Neural cell (in vitro differentiated cells): ENCODE measurements around the gene ST6GAL1. TPM values are rescaled to one million over a fixed set of nuclear protein-coding genes. Genes with fewer than 3 reads are reported as not detected.

Source experiments
- H2AFZ ChIP-seq: fragments of 200-600, 300-800 bp; sonication (generic), shearing (Covaris generic); 2 replicates; pipeline ENCODE4 v1.6.0; 2014; ENCODE audit warnings: low read depth, mild to moderate bottlenecking, antibody characterized with exemption, low read length, moderate library complexity
- H3F3A ChIP-seq: fragments of 200-600 bp; shearing (Covaris generic); 2 replicates; pipeline ENCODE4 v1.6.1; 2016; ENCODE audit warnings: mild to moderate bottlenecking, moderate library complexity, mixed read lengths, antibody characterized with exemption, low read length; ENCODE audit not compliant: insufficient read depth, poor library complexity, severe bottlenecking
- H3K27ac ChIP-seq: fragments of 200-600, 300-800 bp; sonication (generic), shearing (Covaris generic); 2 replicates; pipeline ENCODE4 v1.5.1; 2014; ENCODE audit warnings: mild to moderate bottlenecking, low read length, moderate library complexity
- H3K27me3 ChIP-seq: fragments of 300-800, 200-600 bp; sonication (generic), shearing (Covaris generic); 2 replicates; pipeline ENCODE4 v1.6.0; 2014; ENCODE audit warnings: mild to moderate bottlenecking, low read depth, low read length, moderate library complexity; ENCODE audit not compliant: insufficient read depth
- H3K36me3 ChIP-seq: fragments of 300-800, 200-600 bp; sonication (generic), shearing (Covaris generic); 2 replicates; pipeline ENCODE4 v1.5.1; 2014; ENCODE audit warnings: mild to moderate bottlenecking, antibody characterized with exemption, low read length, moderate library complexity; ENCODE audit not compliant: insufficient read depth
- H3K4me2 ChIP-seq: fragments of 300-800, 200-600 bp; sonication (generic), shearing (Covaris generic); 2 replicates; pipeline ENCODE4 v1.6.0; 2014; ENCODE audit warnings: mild to moderate bottlenecking, low read length
- H3K4me3 ChIP-seq: fragments of 300-800, 200-600 bp; sonication (generic), shearing (Covaris generic); 2 replicates; pipeline ENCODE4 v1.5.1; 2014; ENCODE audit warnings: mild to moderate bottlenecking, low read length, moderate library complexity
- H3K79me2 ChIP-seq: fragments of 200-600 bp; shearing (Covaris generic); replicated peaks from 2 replicates; pipeline ENCODE4 v1.6.0; 2014; ENCODE audit warnings: mild to moderate bottlenecking, low read length, moderate library complexity; ENCODE audit not compliant: insufficient read depth
- H3K9ac ChIP-seq: fragments of 300-800, 200-600 bp; sonication (generic), shearing (Covaris generic); 2 replicates; pipeline ENCODE4 v1.6.1; 2016; ENCODE audit warnings: mild to moderate bottlenecking, low read length, mixed read lengths
- H3K9me2 ChIP-seq: fragments of 200-600 bp; shearing (Covaris generic); 2 replicates; pipeline ENCODE4 v1.6.1; 2016; ENCODE audit warnings: mild to moderate bottlenecking, low read length, mixed read lengths; ENCODE audit not compliant: insufficient read depth
- H3K9me3 ChIP-seq: fragments of 200-600, 300-800 bp; sonication (generic), shearing (Covaris generic); 2 replicates; pipeline ENCODE4 v1.6.1; 2016; ENCODE audit warnings: mild to moderate bottlenecking, mixed run types, low read length, moderate library complexity, mixed read lengths
- H4K20me1 ChIP-seq: fragments of 200-600 bp; shearing (Covaris generic); 2 replicates; pipeline ENCODE4 v1.6.1; 2016; ENCODE audit warnings: mild to moderate bottlenecking, mixed run types; ENCODE audit not compliant: insufficient read depth
- CTCF ChIP-seq: fragments of 450-650 bp; IDR thresholded peaks from 2 replicates; pipeline ENCODE4 v1.5.1; 2014; ENCODE audit warnings: antibody characterized with exemption, mild to moderate bottlenecking, moderate library complexity; ENCODE audit not compliant: poor library complexity, severe bottlenecking
- EP300 ChIP-seq: fragments of 450-650 bp; conservative IDR thresholded peaks from 2 replicates; pipeline ENCODE4 v1.6.1; 2014; ENCODE audit warnings: antibody characterized with exemption, mild to moderate bottlenecking, moderate library complexity; ENCODE audit not compliant: poor library complexity, severe bottlenecking
- EZH2 ChIP-seq: fragments of 200-600, 300-800 bp; shearing (Covaris generic), sonication (generic); IDR thresholded peaks from 2 replicates; pipeline ENCODE4 v1.6.1; 2014; ENCODE audit warnings: antibody characterized with exemption, low read length, borderline replicate concordance, mild to moderate bottlenecking; ENCODE audit not compliant: insufficient read depth, poor library complexity, severe bottlenecking
- MXI1 ChIP-seq: fragments of 450-650 bp; conservative IDR thresholded peaks from 2 replicates; pipeline ENCODE4 v1.6.1; 2014; ENCODE audit warnings: antibody characterized with exemption, mild to moderate bottlenecking; ENCODE audit not compliant: poor library complexity, severe bottlenecking
- POLR2AphosphoS5 ChIP-seq: IDR thresholded peaks from 2 replicates; pipeline ENCODE4 v1.6.1; 2012
- RAD21 ChIP-seq: fragments of 450-650 bp; conservative IDR thresholded peaks from 2 replicates; pipeline ENCODE4 v1.6.1; 2014; ENCODE audit warnings: antibody characterized with exemption, mild to moderate bottlenecking, moderate library complexity
- SMC3 ChIP-seq: fragments of 450-650 bp; conservative IDR thresholded peaks from 2 replicates; pipeline ENCODE4 v1.6.1; 2014; ENCODE audit warnings: antibody characterized with exemption, mild to moderate bottlenecking, moderate library complexity; ENCODE audit not compliant: poor library complexity
- TAF1 ChIP-seq: IDR thresholded peaks from 2 replicates; pipeline ENCODE4 v1.6.1; 2012; ENCODE audit warnings: low read depth
- polyA plus RNA-seq: library from polyadenylated mRNA; depleted of rRNA; stranded (reverse); fragments of >200 nt; gene quantifications from 2 replicates; pipeline ENCODE4 v1.2.3, GENCODE V29; 2014
- TF ChIP-seq, protein P1 (sequence below): IDR thresholded peaks from 2 replicates; pipeline ENCODE4 v1.6.1; 2012; ENCODE audit warnings: borderline replicate concordance

Gene ST6GAL1
- polyA plus RNA-seq, 1 donor from 2014 or later = 17.6 TPM

GRCh38 chr3:186955898-186956696, 25.8 kb downstream of the ST6GAL1 start:
- no peak overlapping the region for H3K27ac ChIP-seq
- TF ChIP-seq POLR2AphosphoS5 (no peak), EP300 (no peak), RAD21 (no peak), CTCF (no peak), SMC3 (no peak)
- H3K9me2 ChIP-seq = no peaks in the 10 kb centered on the region
- H3K9me3 ChIP-seq = no peaks in the 10 kb centered on the region
- H3K79me2 ChIP-seq = peaks cover 2% of the 10 kb centered on the region
- no peaks in the 10 kb centered on the region for H4K20me1 ChIP-seq
- H3K36me3 ChIP-seq = no peaks in the 10 kb centered on the region
- H3K9ac ChIP-seq = no peak overlapping the region
- no peak overlapping the region for H3K4me3 ChIP-seq
- no peak overlapping the region for H2AFZ ChIP-seq
- H3K27me3 ChIP-seq = no peaks in the 10 kb centered on the region
- H3K4me2 ChIP-seq = no peak overlapping the region
- H3F3A ChIP-seq = no peaks in the 10 kb centered on the region

- TF ChIP-seq RAD21 = no peak
- no peak for TF ChIP-seq EZH2
- no peak for TF ChIP-seq TAF1
- TF ChIP-seq CTCF = no peak
- no peak for TF ChIP-seq POLR2AphosphoS5
- TF ChIP-seq, protein P1, sequence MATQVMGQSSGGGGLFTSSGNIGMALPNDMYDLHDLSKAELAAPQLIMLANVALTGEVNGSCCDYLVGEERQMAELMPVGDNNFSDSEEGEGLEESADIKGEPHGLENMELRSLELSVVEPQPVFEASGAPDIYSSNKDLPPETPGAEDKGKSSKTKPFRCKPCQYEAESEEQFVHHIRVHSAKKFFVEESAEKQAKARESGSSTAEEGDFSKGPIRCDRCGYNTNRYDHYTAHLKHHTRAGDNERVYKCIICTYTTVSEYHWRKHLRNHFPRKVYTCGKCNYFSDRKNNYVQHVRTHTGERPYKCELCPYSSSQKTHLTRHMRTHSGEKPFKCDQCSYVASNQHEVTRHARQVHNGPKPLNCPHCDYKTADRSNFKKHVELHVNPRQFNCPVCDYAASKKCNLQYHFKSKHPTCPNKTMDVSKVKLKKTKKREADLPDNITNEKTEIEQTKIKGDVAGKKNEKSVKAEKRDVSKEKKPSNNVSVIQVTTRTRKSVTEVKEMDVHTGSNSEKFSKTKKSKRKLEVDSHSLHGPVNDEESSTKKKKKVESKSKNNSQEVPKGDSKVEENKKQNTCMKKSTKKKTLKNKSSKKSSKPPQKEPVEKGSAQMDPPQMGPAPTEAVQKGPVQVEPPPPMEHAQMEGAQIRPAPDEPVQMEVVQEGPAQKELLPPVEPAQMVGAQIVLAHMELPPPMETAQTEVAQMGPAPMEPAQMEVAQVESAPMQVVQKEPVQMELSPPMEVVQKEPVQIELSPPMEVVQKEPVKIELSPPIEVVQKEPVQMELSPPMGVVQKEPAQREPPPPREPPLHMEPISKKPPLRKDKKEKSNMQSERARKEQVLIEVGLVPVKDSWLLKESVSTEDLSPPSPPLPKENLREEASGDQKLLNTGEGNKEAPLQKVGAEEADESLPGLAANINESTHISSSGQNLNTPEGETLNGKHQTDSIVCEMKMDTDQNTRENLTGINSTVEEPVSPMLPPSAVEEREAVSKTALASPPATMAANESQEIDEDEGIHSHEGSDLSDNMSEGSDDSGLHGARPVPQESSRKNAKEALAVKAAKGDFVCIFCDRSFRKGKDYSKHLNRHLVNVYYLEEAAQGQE = no peak
- TF ChIP-seq MXI1 = no peak
- no peak for TF ChIP-seq SMC3
- no peak for TF ChIP-seq EP300
- H3K36me3 ChIP-seq = no peaks in the 10 kb centered on the region
- H3F3A ChIP-seq = no peaks in the 10 kb centered on the region
- no peaks in the 10 kb centered on the region for H3K9me3 ChIP-seq
- H2AFZ ChIP-seq = no peak overlapping the region
- no peak overlapping the region for H3K9ac ChIP-seq
- H3K27me3 ChIP-seq = no peaks in the 10 kb centered on the region
- no peak overlapping the region for H3K4me3 ChIP-seq
- H4K20me1 ChIP-seq = no peaks in the 10 kb centered on the region
- no peak overlapping the region for H3K27ac ChIP-seq
- no peaks in the 10 kb centered on the region for H3K9me2 ChIP-seq
- no peak overlapping the region for H3K4me2 ChIP-seq
- H3K79me2 ChIP-seq = peaks cover 2% of the 10 kb centered on the region
Measured at GRCh38 chr3:186959029-186959624, 28.8 kb downstream of the ST6GAL1 start.
